ENCODE measurements around the gene LIMS1.

The LIMS1 gene

GRCh38 chr2:108604196-108604595 is 69.9 kb downstream of the LIMS1 start:
- no peaks in the 10 kb centered on the region for H3K36me3 ChIP-seq (ENCODE audit: insufficient read depth, low read length)
- H3K9ac ChIP-seq (ENCODE audit: low read depth, low read length) = no peak overlapping the region
- no peaks in the 10 kb centered on the region; the same call in 1 of the 2 replicates for H3K4me1 ChIP-seq (ENCODE audit: insufficient read depth, low read length)
- H3K9me3 ChIP-seq (ENCODE audit: control insufficient read depth, insufficient read depth, low read length) = 0 out of 2 replicates have a peak, but pooled peaks cover 4% of the 10 kb centered on the region

GRCh38 chr2:108605947-108606346 is 71.7 kb downstream of the LIMS1 start:
- Histone ChIP-seq H3K9me3 (ENCODE audit: control insufficient read depth, insufficient read depth, low read length) (0 out of 2 replicates have a peak, but pooled peaks cover 4% of the 10 kb centered on the region), H3K9ac (ENCODE audit: low read depth, low read length) (no peak overlapping the region), H3K4me1 (ENCODE audit: insufficient read depth, low read length) (no peaks in the 10 kb centered on the region; the same call in 1 of the 2 replicates), H3K36me3 (ENCODE audit: insufficient read depth, low read length) (no peaks in the 10 kb centered on the region)

- Histone ChIP-seq H3K4me1 (ENCODE audit: insufficient read depth, low read length) (no peaks in the 10 kb centered on the region; the same call in 1 of the 2 replicates), H3K9me3 (ENCODE audit: control insufficient read depth, insufficient read depth, low read length) (no peaks in the 10 kb centered on the region), H3K9ac (ENCODE audit: low read depth, low read length) (no peak overlapping the region), H3K36me3 (ENCODE audit: insufficient read depth, low read length) (no peaks in the 10 kb centered on the region)
Measured at GRCh38 chr2:108607706-108608301, 73.5 kb downstream of the LIMS1 start.

- no peaks in the 10 kb centered on the region; the same call in 1 of the 2 replicates for H3K4me1 ChIP-seq (ENCODE audit: insufficient read depth, low read length)
- H3K36me3 ChIP-seq (ENCODE audit: insufficient read depth, low read length) = no peaks in the 10 kb centered on the region
- no peaks in the 10 kb centered on the region for H3K9me3 ChIP-seq (ENCODE audit: control insufficient read depth, insufficient read depth, low read length)
- H3K9ac ChIP-seq (ENCODE audit: low read depth, low read length) = no peak overlapping the region
Measured at GRCh38 chr2:108611021-108611420, 76.8 kb downstream of the LIMS1 start.

- H3K4me1 ChIP-seq (ENCODE audit: insufficient read depth, low read length) = no peaks in the 10 kb centered on the region; the same call in 1 of the 2 replicates
- H3K9ac ChIP-seq (ENCODE audit: low read depth, low read length) = no peak overlapping the region
- H3K9me3 ChIP-seq (ENCODE audit: control insufficient read depth, insufficient read depth, low read length) = no peaks in the 10 kb centered on the region
- no peaks in the 10 kb centered on the region for H3K36me3 ChIP-seq (ENCODE audit: insufficient read depth, low read length)
Measured at GRCh38 chr2:108612153-108612513, 77.9 kb downstream of the LIMS1 start.

- no peak overlapping the region for H3K9ac ChIP-seq (ENCODE audit: low read depth, low read length)
- H3K36me3 ChIP-seq (ENCODE audit: insufficient read depth, low read length) = no peaks in the 10 kb centered on the region
- H3K4me1 ChIP-seq (ENCODE audit: insufficient read depth, low read length) = no peaks in the 10 kb centered on the region; the same call in 1 of the 2 replicates
- H3K9me3 ChIP-seq (ENCODE audit: control insufficient read depth, insufficient read depth, low read length) = no peaks in the 10 kb centered on the region
Measured at GRCh38 chr2:108612514-108613183, 78.4 kb downstream of the LIMS1 start.

- Histone ChIP-seq H3K9ac (ENCODE audit: low read depth, low read length) (no peak overlapping the region), H3K36me3 (ENCODE audit: insufficient read depth, low read length) (no peaks in the 10 kb centered on the region), H3K4me1 (ENCODE audit: insufficient read depth, low read length) (no peaks in the 10 kb centered on the region; the same call in 1 of the 2 replicates), H3K9me3 (ENCODE audit: control insufficient read depth, insufficient read depth, low read length) (no peaks in the 10 kb centered on the region)
Measured at GRCh38 chr2:108613261-108614042, 79.2 kb downstream of the LIMS1 start.

- Histone ChIP-seq H3K4me1 (ENCODE audit: insufficient read depth, low read length) (no peaks in the 10 kb centered on the region; the same call in 1 of the 2 replicates), H3K36me3 (ENCODE audit: insufficient read depth, low read length) (no peaks in the 10 kb centered on the region), H3K9ac (ENCODE audit: low read depth, low read length) (no peak overlapping the region), H3K9me3 (ENCODE audit: control insufficient read depth, insufficient read depth, low read length) (no peaks in the 10 kb centered on the region)
Measured at GRCh38 chr2:108614043-108614545, 79.8 kb downstream of the LIMS1 start.

DNA sequence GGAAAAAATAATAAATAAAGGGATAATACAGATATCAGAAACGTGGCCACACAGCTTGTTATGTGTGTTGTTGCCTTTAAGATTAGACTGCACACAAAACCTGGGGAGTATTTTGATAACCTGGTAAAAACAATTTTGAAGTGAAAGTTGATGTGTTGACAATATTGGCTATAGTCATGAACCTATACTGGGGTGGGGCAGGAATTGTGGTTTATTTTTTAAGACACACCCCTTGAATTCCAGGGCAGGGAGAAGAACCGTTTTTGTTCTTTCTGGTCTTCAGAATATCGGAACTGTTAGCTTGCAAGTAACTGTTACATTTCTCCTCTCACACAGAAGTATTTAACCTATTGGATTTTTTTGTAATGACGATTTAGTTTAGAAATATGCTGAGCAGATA is 80.4 kb downstream of the LIMS1 start:
- no peaks in the 10 kb centered on the region for H3K9me3 ChIP-seq (ENCODE audit: control insufficient read depth, insufficient read depth, low read length)
- H3K4me1 ChIP-seq (ENCODE audit: insufficient read depth, low read length) = peaks cover under 1% of the 10 kb centered on the region; the same call in 1 of the 2 replicates
- H3K36me3 ChIP-seq (ENCODE audit: insufficient read depth, low read length) = no peaks in the 10 kb centered on the region
- H3K9ac ChIP-seq (ENCODE audit: low read depth, low read length) = no peak overlapping the region

GRCh38 chr2:108615480-108616090 is 81.3 kb downstream of the LIMS1 start:
- no peaks in the 10 kb centered on the region for H3K9me3 ChIP-seq (ENCODE audit: control insufficient read depth, insufficient read depth, low read length)
- H3K4me1 ChIP-seq (ENCODE audit: insufficient read depth, low read length) = peaks cover 10% of the 10 kb centered on the region
- no peaks in the 10 kb centered on the region for H3K36me3 ChIP-seq (ENCODE audit: insufficient read depth, low read length)
- no peak overlapping the region for H3K9ac ChIP-seq (ENCODE audit: low read depth, low read length)

- Histone ChIP-seq H3K9ac (ENCODE audit: low read depth, low read length) (no peak overlapping the region), H3K4me1 (ENCODE audit: insufficient read depth, low read length) (peaks cover 12% of the 10 kb centered on the region), H3K9me3 (ENCODE audit: control insufficient read depth, insufficient read depth, low read length) (no peaks in the 10 kb centered on the region), H3K36me3 (ENCODE audit: insufficient read depth, low read length) (no peaks in the 10 kb centered on the region)
Measured at GRCh38 chr2:108616318-108616717, 82.0 kb downstream of the LIMS1 start.

DNA sequence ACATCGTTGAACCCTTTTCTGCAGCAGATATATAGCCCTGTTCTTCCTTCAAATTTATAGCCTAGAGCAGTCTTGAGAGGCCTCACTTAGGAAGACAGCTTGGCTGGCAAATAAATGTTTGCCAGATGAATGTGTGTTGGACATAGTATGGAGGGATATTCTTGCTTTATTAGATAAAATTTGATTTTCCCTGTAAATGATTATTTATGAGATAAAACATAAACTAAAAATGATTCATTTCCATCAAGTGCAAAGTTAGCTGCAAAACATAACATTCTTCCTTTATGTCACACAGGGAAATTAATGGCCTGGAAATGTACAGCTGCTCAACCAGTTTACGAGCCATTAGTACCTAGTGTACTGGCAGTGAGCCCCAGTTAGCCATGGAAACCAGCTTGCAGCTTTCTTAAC is 82.5 kb downstream of the LIMS1 start:
- Histone ChIP-seq H3K9ac (ENCODE audit: low read depth, low read length) (no peak overlapping the region), H3K36me3 (ENCODE audit: insufficient read depth, low read length) (no peaks in the 10 kb centered on the region), H3K4me1 (ENCODE audit: insufficient read depth, low read length) (peaks cover 12% of the 10 kb centered on the region), H3K9me3 (ENCODE audit: control insufficient read depth, insufficient read depth, low read length) (no peaks in the 10 kb centered on the region)

GRCh38 chr2:108617617-108618016 is 83.3 kb downstream of the LIMS1 start:
- no peak overlapping the region for H3K9ac ChIP-seq (ENCODE audit: low read depth, low read length)
- H3K36me3 ChIP-seq (ENCODE audit: insufficient read depth, low read length) = no peaks in the 10 kb centered on the region
- H3K4me1 ChIP-seq (ENCODE audit: insufficient read depth, low read length) = peaks cover 21% of the 10 kb centered on the region
- no peaks in the 10 kb centered on the region for H3K9me3 ChIP-seq (ENCODE audit: control insufficient read depth, insufficient read depth, low read length)

- Histone ChIP-seq H3K36me3 (ENCODE audit: insufficient read depth, low read length) (no peaks in the 10 kb centered on the region), H3K9me3 (ENCODE audit: control insufficient read depth, insufficient read depth, low read length) (no peaks in the 10 kb centered on the region), H3K9ac (ENCODE audit: low read depth, low read length) (no peak overlapping the region), H3K4me1 (ENCODE audit: insufficient read depth, low read length) (peaks cover 21% of the 10 kb centered on the region)
Measured at GRCh38 chr2:108619925-108620620, 85.8 kb downstream of the LIMS1 start.

All from ES-I3 (cell line).